SU-DHL-6 (cell line): ENCODE data around the gene RIC8B.

Experiments used
- H2AFZ ChIP-seq: fragments of 200-600 bp; sonication (generic); 2 replicates; pipeline ENCODE4 v1.6.1; 2014; ENCODE audit warnings: low read depth, mild to moderate bottlenecking, moderate library complexity, mixed read lengths, antibody characterized with exemption, low read length; ENCODE audit not compliant: severe bottlenecking
- H3F3A ChIP-seq: fragments of 200-600 bp; shearing (Covaris generic); 2 replicates; pipeline ENCODE4 v1.6.0; 2016; ENCODE audit warnings: antibody characterized with exemption, mild to moderate bottlenecking; ENCODE audit not compliant: insufficient read depth
- H3K27ac ChIP-seq: fragments of 200-600 bp; sonication (generic); 2 replicates; pipeline ENCODE4 v1.5.1; 2016; ENCODE audit warnings: low read depth, mild to moderate bottlenecking, low read length, moderate library complexity, mixed read lengths
- H3K27me3 ChIP-seq: fragments of 200-600 bp; sonication (generic), shearing (Covaris generic); 2 replicates; pipeline ENCODE4 v1.6.0; 2014; ENCODE audit warnings: mild to moderate bottlenecking, low read length
- H3K36me3 ChIP-seq: fragments of 200-600 bp; sonication (generic); 2 replicates; pipeline ENCODE4 v1.6.1; 2014; ENCODE audit warnings: mild to moderate bottlenecking, low read length, mixed read lengths
- H3K4me2 ChIP-seq: fragments of 300-600, 200-600 bp; shearing (Covaris generic), sonication (generic); 2 replicates; pipeline ENCODE4 v1.6.0; 2014; ENCODE audit warnings: low read length, low read depth, mild to moderate bottlenecking; ENCODE audit not compliant: poor library complexity, severe bottlenecking
- H3K4me3 ChIP-seq: fragments of 200-600 bp; sonication (generic); 2 replicates; pipeline ENCODE4 v1.5.1; 2014; ENCODE audit warnings: antibody characterized with exemption, low read length, mild to moderate bottlenecking, mixed read lengths; ENCODE audit not compliant: insufficient read depth, poor library complexity, severe bottlenecking
- H3K79me2 ChIP-seq: fragments of 200-600 bp; sonication (generic); 2 replicates; pipeline ENCODE4 v1.6.1; 2014; ENCODE audit warnings: mild to moderate bottlenecking, low read length, moderate library complexity; ENCODE audit not compliant: insufficient read depth
- H3K9ac ChIP-seq: fragments of 200-600 bp; sonication (generic); 2 replicates; pipeline ENCODE4 v1.7.0; 2014; ENCODE audit warnings: mild to moderate bottlenecking, low read length
- H3K9me2 ChIP-seq: fragments of 200-600 bp; sonication (generic); replicated peaks from 2 replicates; pipeline ENCODE4 v1.6.1; 2014; ENCODE audit warnings: low read length; ENCODE audit not compliant: insufficient read depth
- H3K9me3 ChIP-seq: fragments of 200-600 bp; sonication (generic); 2 replicates; pipeline ENCODE4 v1.6.1; 2014; ENCODE audit warnings: low read length, mixed read lengths; ENCODE audit not compliant: insufficient read depth
- H4K20me1 ChIP-seq: fragments of 200-600 bp; sonication (generic); 2 replicates; pipeline ENCODE4 v1.6.1; 2014; ENCODE audit warnings: low read depth, mild to moderate bottlenecking, antibody characterized with exemption, low read length, moderate library complexity, mixed read lengths
- CTCF ChIP-seq: fragments of 200-600 bp; sonication (generic); IDR thresholded peaks from one replicate; pipeline ENCODE4 v1.5.1; 2017; ENCODE audit warnings: antibody characterized with exemption, mild to moderate bottlenecking, low read length, moderate library complexity; ENCODE audit not compliant: insufficient read depth, poor library complexity, severe bottlenecking
- EZH2phosphoT487 ChIP-seq: fragments of 200-600 bp; sonication (generic), shearing (Covaris generic); conservative IDR thresholded peaks from 2 replicates; pipeline ENCODE4 v1.6.1; 2018; ENCODE audit warnings: mild to moderate bottlenecking, antibody characterized with exemption, low read length, moderate library complexity, mixed read lengths

The RIC8B gene

GRCh38 chr12:106804668-106805067 is 30.2 kb downstream of the RIC8B start:
- no peaks in the 10 kb centered on the region for H3K79me2 ChIP-seq

GRCh38 chr12:106814714-106815113 is 40.2 kb downstream of the RIC8B start:
- no peak overlapping the region for H3K27ac ChIP-seq
- H3K27me3 ChIP-seq = no peaks in the 10 kb centered on the region
- no peak overlapping the region for H3K9ac ChIP-seq
- H3F3A ChIP-seq = no peaks in the 10 kb centered on the region
- no peaks in the 10 kb centered on the region for H3K79me2 ChIP-seq
- H3K9me2 ChIP-seq = no peaks in the 10 kb centered on the region
- H2AFZ ChIP-seq = no peak overlapping the region
- H3K36me3 ChIP-seq = no peaks in the 10 kb centered on the region
- no peak overlapping the region for H3K4me3 ChIP-seq
- TF ChIP-seq EZH2phosphoT487 (no peak), CTCF (no peak)
- no peaks in the 10 kb centered on the region for H4K20me1 ChIP-seq
- H3K4me2 ChIP-seq = no peak overlapping the region
- H3K9me3 ChIP-seq = no peaks in the 10 kb centered on the region

More at GRCh38 chr12:106804668-106805067, 30.2 kb downstream of the RIC8B start:
- Histone ChIP-seq H3K9me2 (no peaks in the 10 kb centered on the region), H3K9me3 (no peaks in the 10 kb centered on the region), H3K4me2 (no peak overlapping the region), H3F3A (no peaks in the 10 kb centered on the region), H3K36me3 (no peaks in the 10 kb centered on the region), H3K27me3 (no peaks in the 10 kb centered on the region), H2AFZ (no peak overlapping the region), H3K9ac (no peak overlapping the region), H4K20me1 (no peaks in the 10 kb centered on the region), H3K4me3 (no peak overlapping the region), H3K27ac (no peak overlapping the region)
- TF ChIP-seq CTCF (no peak), EZH2phosphoT487 (no peak)

GRCh38 chr12:106815741-106816140 is 41.3 kb downstream of the RIC8B start:
- H3K27ac ChIP-seq = no peak overlapping the region
- H3K9me2 ChIP-seq = no peaks in the 10 kb centered on the region
- H3K27me3 ChIP-seq = no peaks in the 10 kb centered on the region
- H3K9me3 ChIP-seq = no peaks in the 10 kb centered on the region
- H3K4me3 ChIP-seq = no peak overlapping the region
- H3K4me2 ChIP-seq = no peak overlapping the region
- H4K20me1 ChIP-seq = no peaks in the 10 kb centered on the region
- H3K36me3 ChIP-seq = no peaks in the 10 kb centered on the region
- TF ChIP-seq CTCF (no peak), EZH2phosphoT487 (no peak)
- no peak overlapping the region for H2AFZ ChIP-seq
- no peak overlapping the region for H3K9ac ChIP-seq
- H3F3A ChIP-seq = no peaks in the 10 kb centered on the region
- H3K79me2 ChIP-seq = no peaks in the 10 kb centered on the region
